T-cell (primary cell): ENCODE data around the gene LHCGR. TPM values are rescaled to one million over a fixed set of nuclear protein-coding genes. Genes with fewer than 3 reads are reported as not detected.

Experiments used
- ATAC-seq, 4 experiments: fragments of 200-7000 bp in 3 of 4; fragments of 150-1000 bp in 1 of 4; cut with Tn5 transposase; replicated peaks in 1 of 4; 1 replicate in 3 of 4; 2 replicates in 1 of 4; pipeline ENCODE4 v1.10.0; 2021; ENCODE audit warnings: moderate library complexity in 3 of 4, mild to moderate bottlenecking in 2 of 4, moderate number of reproducible peaks in 1 of 4
- CTCF ChIA-PET, 2 donors: fragments of 300-600 bp; sonication (Branson Sonifier 250); formaldehyde crosslinking; loops; one replicate each; lab custom pipeline; 2022; ENCODE audit warnings: antibody characterized with exemption in 2 of 2; lab: Charles Lee
- POLR2A ChIA-PET, 2 donors: fragments of 300-600 bp; sonication (Branson Sonifier 250); formaldehyde crosslinking; loops; one replicate each; lab custom pipeline; 2022; ENCODE audit warnings: antibody characterized with exemption in 2 of 2; lab: Charles Lee
- DNase-seq, 35 experiments: peaks; one replicate each; pipeline versions ENCODE4 v3.0.0 to v3.0.0-alpha.2; 2013 to 2023
- H3K27ac ChIP-seq: one replicate; pipeline ENCODE4 v1.5.1; 2013; ENCODE audit warnings: low read length
- H3K27me3 ChIP-seq, 2 experiments: replicated peaks in 1 of 2; 1 replicate in 1 of 2; 2 replicates in 1 of 2; pipeline versions ENCODE4 v1.6.1 to v1.7.0; 2013; ENCODE audit warnings: low read length in 1 of 2, mixed read lengths in 1 of 2; ENCODE audit not compliant: control insufficient read depth in 2 of 2, insufficient read depth in 2 of 2; ENCODE audit errors: extremely low read depth in 1 of 2
- H3K36me3 ChIP-seq, 2 donors: 1 replicate in 1 of 2; 2 replicates in 1 of 2; pipeline versions ENCODE4 v1.6.1 to v1.7.0; 2013; ENCODE audit warnings: low read length in 1 of 2; ENCODE audit not compliant: control insufficient read depth in 2 of 2, insufficient read depth in 1 of 2; ENCODE audit errors: extremely low read depth in 1 of 2
- H3K4me1 ChIP-seq, 2 experiments: 1 replicate in 1 of 2; 2 replicates in 1 of 2; pipeline versions ENCODE4 v1.6.1 to v1.7.0; 2013; ENCODE audit warnings: low read length in 2 of 2, mixed read lengths in 1 of 2; ENCODE audit not compliant: insufficient read depth in 2 of 2, control insufficient read depth in 1 of 2; ENCODE audit errors: extremely low read depth in 1 of 2
- H3K4me3 ChIP-seq, 2 donors: 1 replicate in 1 of 2; 2 replicates in 1 of 2; pipeline versions ENCODE4 v1.5.1 to v1.7.0; 2013; ENCODE audit warnings: mild to moderate bottlenecking in 2 of 2, low read length in 1 of 2, moderate library complexity in 1 of 2; ENCODE audit not compliant: control insufficient read depth in 1 of 2; ENCODE audit errors: extremely low read depth in 1 of 2
- H3K9me3 ChIP-seq: 2 replicates; pipeline ENCODE4 v1.7.0; 2013
- H3K27ac Mint-ChIP-seq, 2 donors: one replicate each; pipeline ENCODE4 v1.8.0; 2020 to 2021; ENCODE audit warnings: mild to moderate bottlenecking in 2 of 2, mixed read lengths in 2 of 2
- H3K27me3 Mint-ChIP-seq, 2 donors: one replicate each; pipeline ENCODE4 v1.8.0; 2021 to 2022; ENCODE audit warnings: mixed read lengths in 2 of 2
- H3K36me3 Mint-ChIP-seq: one replicate; pipeline ENCODE4 v1.8.0; 2021; ENCODE audit warnings: mixed read lengths
- H3K4me1 Mint-ChIP-seq, 3 donors: one replicate each; pipeline ENCODE4 v1.8.0; 2020 to 2022; ENCODE audit warnings: mixed read lengths in 3 of 3, mild to moderate bottlenecking in 1 of 3
- H3K4me3 Mint-ChIP-seq, 3 donors: one replicate each; pipeline ENCODE4 v1.8.0; 2020 to 2022; ENCODE audit warnings: mild to moderate bottlenecking in 3 of 3, mixed read lengths in 3 of 3, moderate library complexity in 3 of 3
- H3K9me3 Mint-ChIP-seq, 3 donors: one replicate each; pipeline ENCODE4 v1.8.0; 2020 to 2022; ENCODE audit warnings: mixed read lengths in 3 of 3
- WGBS: methylation state at CpG from one replicate; pipeline ENCODE4 v1.1.5; 2013; ENCODE audit warnings: missing lambda C conversion rate; ENCODE audit not compliant: insufficient coverage; 5-methylcytosine and 5-hydroxymethylcytosine counted together
- total RNA-seq, 35 experiments: library from RNA in 6 of 35; stranded (reverse) in 6 of 35; fragments of 120-200 nt in 1 of 35; gene quantifications; one replicate each; pipeline versions ENCODE4 v1.2.1 to v1.2.4 and lab custom pipeline; 2013 to 2026

LHCGR gene
- total RNA-seq, 5 donors from 2014 or later (not counting 1 experiment from before 2014, with no cell fraction given): not detected

- Mint-ChIP-seq H3K4me3 (no peak overlapping the region), H3K9me3 (no peaks in the 10 kb centered on the region), H3K27ac (no peak overlapping the region), H3K36me3 (no peaks in the 10 kb centered on the region), H3K27me3 (peaks cover 5 to 8% of the 10 kb centered on the region in 2 donors), H3K4me1 (peaks cover 3 to 9% (median 4%) of the 10 kb centered on the region in 3 donors)
- H3K27ac ChIP-seq: no peak overlapping the region
- no peaks in the 10 kb centered on the region for H3K4me1 ChIP-seq
- DNase-seq (no peak), ATAC-seq (no peak)
- ChIA-PET POLR2A (no interaction called here), CTCF (no interaction called here)
- 39% methylated on average over 2 of the region's 2 CpGs for WGBS
- no peaks in the 10 kb centered on the region for H3K36me3 ChIP-seq
- no peaks in the 10 kb centered on the region for H3K27me3 ChIP-seq
- H3K4me3 ChIP-seq: no peak overlapping the region
- no peaks in the 10 kb centered on the region for H3K9me3 ChIP-seq
Measured at GRCh38 chr2:48677450-48677849, 78.1 kb downstream of the LHCGR start.

- no peaks in the 10 kb centered on the region for H3K36me3 ChIP-seq
- no peak overlapping the region for H3K27ac ChIP-seq
- WGBS: no CpG with 5 or more reads among the region's 2 CpGs
- no peak overlapping the region for H3K4me3 ChIP-seq
- H3K4me1 ChIP-seq: no peaks in the 10 kb centered on the region
- H3K27me3 ChIP-seq: no peaks in the 10 kb centered on the region
- ATAC-seq (no peak), DNase-seq (no peak)
- no peaks in the 10 kb centered on the region for H3K9me3 ChIP-seq
- H3K9me3 Mint-ChIP-seq: no peaks in the 10 kb centered on the region
- H3K27me3 Mint-ChIP-seq: peaks cover 9 to 10% of the 10 kb centered on the region in 2 donors
- CTCF ChIA-PET: no interaction called here
- POLR2A ChIA-PET: no interaction called here
- H3K36me3 Mint-ChIP-seq: no peaks in the 10 kb centered on the region
- peaks cover 3 to 9% (median 4%) of the 10 kb centered on the region in 3 donors for H3K4me1 Mint-ChIP-seq
- no peak overlapping the region for H3K4me3 Mint-ChIP-seq
- no peak overlapping the region for H3K27ac Mint-ChIP-seq
Measured at GRCh38 chr2:48674933-48675332, 80.6 kb downstream of the LHCGR start.

- Mint-ChIP-seq H3K4me3 (no peak overlapping the region), H3K27ac (no peak overlapping the region), H3K9me3 (no peaks in the 10 kb centered on the region), H3K36me3 (no peaks in the 10 kb centered on the region), H3K4me1 (peaks cover 3 to 9% (median 4%) of the 10 kb centered on the region in 3 donors), H3K27me3 (peaks cover 11% of the 10 kb centered on the region in 2 donors)
- H3K27me3 ChIP-seq: no peaks in the 10 kb centered on the region
- no peak overlapping the region for H3K27ac ChIP-seq
- ChIA-PET POLR2A (no interaction called here), CTCF (no interaction called here)
- H3K36me3 ChIP-seq: no peaks in the 10 kb centered on the region
- no peak for DNase-seq
- ATAC-seq: no peak
- no peaks in the 10 kb centered on the region for H3K4me1 ChIP-seq
- 89% methylated on average over 2 of the region's 4 CpGs for WGBS
- H3K4me3 ChIP-seq: no peak overlapping the region
- H3K9me3 ChIP-seq: no peaks in the 10 kb centered on the region
Measured at GRCh38 chr2:48673581-48673980, 81.9 kb downstream of the LHCGR start.

GRCh38 chr2:48668992-48669391 lies 86.5 kb downstream of the LHCGR start:
- no peaks in the 10 kb centered on the region for H3K4me1 Mint-ChIP-seq
- H3K4me1 ChIP-seq: no peaks in the 10 kb centered on the region
- no peaks in the 10 kb centered on the region for H3K36me3 ChIP-seq
- no peak overlapping the region for H3K4me3 Mint-ChIP-seq
- CTCF ChIA-PET: no interaction called here
- no peak overlapping the region for H3K4me3 ChIP-seq
- no peaks in the 10 kb centered on the region for H3K9me3 Mint-ChIP-seq
- WGBS: no CpG with 5 or more reads among the region's 1 CpG
- peaks cover 11 to 13% of the 10 kb centered on the region in 2 donors for H3K27me3 Mint-ChIP-seq
- DNase-seq (no peak), ATAC-seq (no peak)
- POLR2A ChIA-PET: no interaction called here
- no peak overlapping the region for H3K27ac ChIP-seq
- no peaks in the 10 kb centered on the region for H3K36me3 Mint-ChIP-seq
- H3K27me3 ChIP-seq: peaks cover 0 to 2% of the 10 kb centered on the region in 2 experiments
- H3K9me3 ChIP-seq: no peaks in the 10 kb centered on the region
- H3K27ac Mint-ChIP-seq: no peak overlapping the region

GRCh38 chr2:48651158-48651790 lies 104.2 kb downstream of the LHCGR start:
- no CpG with 5 or more reads among the region's 4 CpGs for WGBS
- CTCF ChIA-PET: no interaction called here
- Mint-ChIP-seq H3K27ac (no peak overlapping the region), H3K4me3 (no peak overlapping the region), H3K9me3 (no peaks in the 10 kb centered on the region), H3K4me1 (no peaks in the 10 kb centered on the region), H3K27me3 (no peaks in the 10 kb centered on the region), H3K36me3 (no peaks in the 10 kb centered on the region)
- H3K27me3 ChIP-seq: no peaks in the 10 kb centered on the region
- no peaks in the 10 kb centered on the region for H3K36me3 ChIP-seq
- H3K27ac ChIP-seq: no peak overlapping the region
- POLR2A ChIA-PET: interaction anchor here in 1 of 2 donors (0.6 kb wide), 1 partner anchor 261 kb away, joined by 5 read pairs; no protein-coding TSS in a partner anchor
- ATAC-seq (no peak), DNase-seq (no peak)
- no peaks in the 10 kb centered on the region for H3K9me3 ChIP-seq
- H3K4me1 ChIP-seq: no peaks in the 10 kb centered on the region
- H3K4me3 ChIP-seq: no peak overlapping the region

GRCh38 chr2:48638261-48638660 lies 117.3 kb downstream of the LHCGR start:
- Histone ChIP-seq H3K4me3 (no peak overlapping the region), H3K27me3 (peaks cover 0 to 10% of the 10 kb centered on the region in 2 experiments), H3K27ac (no peak overlapping the region), H3K4me1 (no peaks in the 10 kb centered on the region), H3K9me3 (no peaks in the 10 kb centered on the region), H3K36me3 (no peaks in the 10 kb centered on the region)
- CTCF ChIA-PET: no interaction called here
- H3K9me3 Mint-ChIP-seq: peaks cover 0 to 6% (median 5%) of the 10 kb centered on the region in 3 donors
- H3K27me3 Mint-ChIP-seq: peaks cover 7 to 11% of the 10 kb centered on the region in 2 donors
- POLR2A ChIA-PET: no interaction called here
- WGBS: 29% methylated on average over 1 of the region's 1 CpG
- H3K36me3 Mint-ChIP-seq: no peaks in the 10 kb centered on the region
- H3K4me3 Mint-ChIP-seq: no peak overlapping the region
- no peak for ATAC-seq
- no peak overlapping the region for H3K27ac Mint-ChIP-seq
- no peaks in the 10 kb centered on the region for H3K4me1 Mint-ChIP-seq
- no peak for DNase-seq
